Skeletal muscle tissue (tissue), 4 donors: ENCODE measurements around the gene SNAPC4. TPM values are rescaled to one million over a fixed set of nuclear protein-coding genes. Genes with fewer than 3 reads are reported as not detected.

Experiments
- H3K27ac ChIP-seq: one replicate; pipeline ENCODE4 v1.7.0; 2013; ENCODE audit warnings: mild to moderate bottlenecking, low read depth, low read length, inconsistent platforms
- H3K27me3 ChIP-seq, 3 donors: one replicate each; pipeline ENCODE4 v1.7.0; 2013; ENCODE audit warnings: low read length in 3 of 3; ENCODE audit not compliant: control insufficient read depth in 3 of 3, insufficient read depth in 3 of 3
- H3K36me3 ChIP-seq, 3 donors: one replicate each; pipeline ENCODE4 v1.7.0; 2013; ENCODE audit warnings: low read length in 3 of 3; ENCODE audit not compliant: control insufficient read depth in 3 of 3, insufficient read depth in 3 of 3
- H3K4me1 ChIP-seq, 3 donors: one replicate each; pipeline ENCODE4 v1.7.0; 2013; ENCODE audit warnings: low read length in 3 of 3, mild to moderate bottlenecking in 3 of 3; ENCODE audit not compliant: control insufficient read depth in 3 of 3, insufficient read depth in 3 of 3
- H3K4me3 ChIP-seq, 3 donors: one replicate each; pipeline ENCODE4 v1.7.0; 2013; ENCODE audit warnings: low read length in 3 of 3
- H3K9ac ChIP-seq, 3 donors: one replicate each; pipeline ENCODE4 v1.7.0; 2013; ENCODE audit warnings: low read length in 3 of 3, mild to moderate bottlenecking in 3 of 3, moderate library complexity in 2 of 3, low read depth in 1 of 3
- H3K9me3 ChIP-seq, 3 donors: one replicate each; pipeline ENCODE4 v1.7.0; 2013; ENCODE audit warnings: low read length in 3 of 3; ENCODE audit not compliant: control insufficient read depth in 3 of 3
- total RNA-seq: library from RNA; depleted of rRNA; stranded (reverse); fragments of >200 nt; gene quantifications from one replicate; pipeline ENCODE4 v1.2.3, GENCODE V29; 2014
- donor health status: Osteomylitis.

SNAPC4 gene
- total RNA-seq, 1 donor from 2014 or later = 4.7 TPM

- no peak overlapping the region for H3K27ac ChIP-seq
- no peaks in the 10 kb centered on the region for H3K9me3 ChIP-seq
- no peak overlapping the region for H3K4me3 ChIP-seq
- H3K4me1 ChIP-seq = peaks cover 19 to 34% (median 28%) of the 10 kb centered on the region in 3 donors
- no peak overlapping the region for H3K9ac ChIP-seq
- H3K27me3 ChIP-seq = no peaks in the 10 kb centered on the region
- H3K36me3 ChIP-seq = peaks cover 46 to 48% (median 48%) of the 10 kb centered on the region in 3 donors
These were observed 41.8 kb upstream of the SNAPC4 start for GRCh38 chr9:136441681-136442245.

GRCh38 chr9:136441191-136441680, 41.3 kb upstream of the SNAPC4 start:
- Histone ChIP-seq H3K4me3 (no peak overlapping the region), H3K9me3 (no peaks in the 10 kb centered on the region), H3K4me1 (peaks cover 19 to 36% (median 30%) of the 10 kb centered on the region in 3 donors), H3K27ac (no peak overlapping the region), H3K9ac (no peak overlapping the region), H3K27me3 (no peaks in the 10 kb centered on the region), H3K36me3 (peaks cover 42 to 47% (median 45%) of the 10 kb centered on the region in 3 donors)

GRCh38 chr9:136439481-136440408, 39.8 kb upstream of the SNAPC4 start, which contains the start of gene INPP5E:
TSS of gene INPP5E (minus strand) at chr9:136439845. CDS start at chr9:136439419, 426 bp downstream.
- Histone ChIP-seq H3K27me3 (no peaks in the 10 kb centered on the region), H3K9ac (peak within 1 kb of the TSS; percentile 75 to 86 (median 76)), H3K4me3 (peak within 1 kb of the TSS; percentile 74 to 80 (median 79)), H3K9me3 (no peaks in the 10 kb centered on the region), H3K36me3 (peaks cover 34 to 44% (median 36%) of the 10 kb centered on the region in 3 donors), H3K27ac (peak within 1 kb of the TSS; percentile 55), H3K4me1 (peaks cover 19 to 36% (median 30%) of the 10 kb centered on the region in 3 donors)

- H3K27me3 ChIP-seq = no peaks in the 10 kb centered on the region
- peak overlapping the region; percentile 75 to 86 (median 76) for H3K9ac ChIP-seq
- peaks cover 29 to 38% (median 31%) of the 10 kb centered on the region in 3 donors for H3K36me3 ChIP-seq
- no peak overlapping the region for H3K27ac ChIP-seq
- H3K4me3 ChIP-seq = peak overlapping the region; percentile 74 to 80 (median 79)
- no peaks in the 10 kb centered on the region for H3K9me3 ChIP-seq
- peaks cover 19 to 36% (median 30%) of the 10 kb centered on the region in 3 donors for H3K4me1 ChIP-seq
These were observed 38.8 kb upstream of the SNAPC4 start for GRCh38 chr9:136438548-136439480.

GRCh38 chr9:136437839-136438547, 38.0 kb upstream of the SNAPC4 start:
- Histone ChIP-seq H3K36me3 (peaks cover 21 to 34% (median 24%) of the 10 kb centered on the region in 3 donors), H3K4me3 (peak overlapping the region; percentile 74 to 80 (median 79)), H3K27ac (no peak overlapping the region)

GRCh38 chr9:136437430-136437829, 37.5 kb upstream of the SNAPC4 start:
- Histone ChIP-seq H3K9me3 (no peaks in the 10 kb centered on the region), H3K36me3 (peaks cover 15 to 31% (median 22%) of the 10 kb centered on the region in 3 donors), H3K9ac (peak overlapping the region; percentile 70 to 86 (median 75))

More at GRCh38 chr9:136437839-136438547, 38.0 kb upstream of the SNAPC4 start:
- Histone ChIP-seq H3K9ac (peak overlapping the region; percentile 75 to 86 (median 76)), H3K27me3 (no peaks in the 10 kb centered on the region), H3K4me1 (peaks cover 19 to 36% (median 30%) of the 10 kb centered on the region in 3 donors), H3K9me3 (no peaks in the 10 kb centered on the region)

GRCh38 chr9:136436055-136436634, 36.2 kb upstream of the SNAPC4 start:
- H3K27me3 ChIP-seq = no peaks in the 10 kb centered on the region
- no peak overlapping the region for H3K9ac ChIP-seq
- no peak overlapping the region for H3K27ac ChIP-seq
- no peak overlapping the region for H3K4me3 ChIP-seq
- peaks cover 6 to 23% (median 12%) of the 10 kb centered on the region in 3 donors for H3K36me3 ChIP-seq
- H3K4me1 ChIP-seq = peaks cover 19 to 36% (median 30%) of the 10 kb centered on the region in 3 donors
- H3K9me3 ChIP-seq = no peaks in the 10 kb centered on the region

More at GRCh38 chr9:136437430-136437829, 37.5 kb upstream of the SNAPC4 start:
- Histone ChIP-seq H3K27me3 (no peaks in the 10 kb centered on the region), H3K4me3 (peak overlapping the region; percentile 43 to 80 (median 54)), H3K4me1 (peaks cover 19 to 36% (median 30%) of the 10 kb centered on the region in 3 donors), H3K27ac (no peak overlapping the region)

GRCh38 chr9:136434580-136435169, 34.7 kb upstream of the SNAPC4 start:
- Histone ChIP-seq H3K9me3 (no peaks in the 10 kb centered on the region), H3K27me3 (no peaks in the 10 kb centered on the region), H3K9ac (no peak overlapping the region), H3K27ac (no peak overlapping the region), H3K4me1 (peaks cover 15 to 28% (median 22%) of the 10 kb centered on the region in 3 donors), H3K4me3 (no peak overlapping the region), H3K36me3 (peaks cover 11 to 28% (median 21%) of the 10 kb centered on the region in 3 donors)
